ENCODE data around the gene MSANTD7.
A peak's percentile ranks its signal among the peaks of the same experiment; 100 is the strongest.
"Not testable (repeated sequence)": the region's sequence is repeated elsewhere in the genome, so short reads cannot be mapped to it uniquely, and the experiment has no call there.

Gene MSANTD7

GRCh38 chr10:14860791-14861190 lies 22.7 kb downstream of the MSANTD7 start:
- DNase-seq (ENCODE audit: low spot score) = no peak
- ChIA-PET POLR2A (ENCODE audit: low non-redundant PET) (no interaction called here), CTCF (no interaction called here)
- 0 out of 2 replicates have a peak overlapping the region, but pooled peaks have one; percentile 1 for H3K27ac ChIP-seq
- no peak for TF ChIP-seq CTCF (conservative IDR thresholded peaks at IDR 0.05; ENCODE audit: low read depth)

GRCh38 chr10:14864466-14864865 lies 26.4 kb downstream of the MSANTD7 start:
- CTCF ChIA-PET; H3K27ac ChIP-seq; DNase-seq (ENCODE audit: low spot score); POLR2A ChIA-PET (ENCODE audit: low non-redundant PET): not testable (repeated sequence)

- CTCF ChIA-PET; H3K27ac ChIP-seq; POLR2A ChIA-PET (ENCODE audit: low non-redundant PET); DNase-seq (ENCODE audit: low spot score): not testable (repeated sequence)
Measured at GRCh38 chr10:14864871-14865270, 26.8 kb downstream of the MSANTD7 start.

- TF ChIP-seq CTCF (conservative IDR thresholded peaks at IDR 0.05; ENCODE audit: low read depth) = no peak
- CTCF ChIA-PET = interaction anchor here (0.6 kb wide), 1 partner anchor 856 kb away, joined by 3 read pairs; no protein-coding TSS in a partner anchor
Measured at GRCh38 chr10:14873090-14873760, 35.1 kb downstream of the MSANTD7 start.

GRCh38 chr10:14875941-14876340 lies 37.8 kb downstream of the MSANTD7 start:
- CTCF ChIA-PET = no interaction called here
- POLR2A ChIA-PET (ENCODE audit: low non-redundant PET) = no interaction called here
- TF ChIP-seq CTCF (conservative IDR thresholded peaks at IDR 0.05; ENCODE audit: low read depth) = no peak
- no peak for DNase-seq (ENCODE audit: low spot score)
- H3K27ac ChIP-seq = no peak overlapping the region

More at GRCh38 chr10:14873090-14873760, 35.1 kb downstream of the MSANTD7 start:
- H3K27ac ChIP-seq = no peak overlapping the region
- POLR2A ChIA-PET (ENCODE audit: low non-redundant PET) = no interaction called here
- no peak for DNase-seq (ENCODE audit: low spot score)

GRCh38 chr10:14876764-14877163 lies 38.7 kb downstream of the MSANTD7 start:
- CTCF ChIA-PET = no interaction called here
- no peak for TF ChIP-seq CTCF (conservative IDR thresholded peaks at IDR 0.05; ENCODE audit: low read depth)
- H3K27ac ChIP-seq = peak overlapping the region; percentile 32; the same call in 1 of the 2 replicates
- no peak for DNase-seq (ENCODE audit: low spot score)
- POLR2A ChIA-PET (ENCODE audit: low non-redundant PET) = no interaction called here

- CTCF ChIA-PET = interaction anchor here (0.6 kb wide), 2 partner anchors 173 to 228 kb away, joined by 3 read pairs; no protein-coding TSS in a partner anchor
- TF ChIP-seq CTCF (conservative IDR thresholded peaks at IDR 0.05; ENCODE audit: low read depth) = no peak
- POLR2A ChIA-PET (ENCODE audit: low non-redundant PET) = interaction anchor here (1.1 kb wide), 1 partner anchor 81 kb away, joined by 3 read pairs; the partner anchor contains the start of gene MEIG1
- peak within 1 kb of the TSS; percentile 96 for H3K27ac ChIP-seq
- DNase-seq (ENCODE audit: low spot score) = peak; percentile 99
Measured at GRCh38 chr10:14878266-14879123, 40.4 kb downstream of the MSANTD7 start, which contains the start of gene SUV39H2. SUV39H2 (plus strand) TSS chr10:14878866; CDS start chr10:14878889, 23 bp downstream.
